Measurements from ENCODE around the gene PIERCE2.

- no peak for TF ChIP-seq EZH2 (IDR thresholded peaks at IDR 0.05; ENCODE audit: borderline replicate concordance, low read depth, low read length, severe bottlenecking)
- TF ChIP-seq CTCF (IDR thresholded peaks at IDR 0.05; ENCODE audit: borderline replicate concordance, extremely low read depth, low read length, poor library complexity, severe bottlenecking): no peak
These were observed 13.8 kb downstream of the PIERCE2 start for GRCh38 chr15:55422089-55422488.

Measured in DND-41 (cell line).